ENCODE data around the gene MYO15B.

The MYO15B gene

DNA sequence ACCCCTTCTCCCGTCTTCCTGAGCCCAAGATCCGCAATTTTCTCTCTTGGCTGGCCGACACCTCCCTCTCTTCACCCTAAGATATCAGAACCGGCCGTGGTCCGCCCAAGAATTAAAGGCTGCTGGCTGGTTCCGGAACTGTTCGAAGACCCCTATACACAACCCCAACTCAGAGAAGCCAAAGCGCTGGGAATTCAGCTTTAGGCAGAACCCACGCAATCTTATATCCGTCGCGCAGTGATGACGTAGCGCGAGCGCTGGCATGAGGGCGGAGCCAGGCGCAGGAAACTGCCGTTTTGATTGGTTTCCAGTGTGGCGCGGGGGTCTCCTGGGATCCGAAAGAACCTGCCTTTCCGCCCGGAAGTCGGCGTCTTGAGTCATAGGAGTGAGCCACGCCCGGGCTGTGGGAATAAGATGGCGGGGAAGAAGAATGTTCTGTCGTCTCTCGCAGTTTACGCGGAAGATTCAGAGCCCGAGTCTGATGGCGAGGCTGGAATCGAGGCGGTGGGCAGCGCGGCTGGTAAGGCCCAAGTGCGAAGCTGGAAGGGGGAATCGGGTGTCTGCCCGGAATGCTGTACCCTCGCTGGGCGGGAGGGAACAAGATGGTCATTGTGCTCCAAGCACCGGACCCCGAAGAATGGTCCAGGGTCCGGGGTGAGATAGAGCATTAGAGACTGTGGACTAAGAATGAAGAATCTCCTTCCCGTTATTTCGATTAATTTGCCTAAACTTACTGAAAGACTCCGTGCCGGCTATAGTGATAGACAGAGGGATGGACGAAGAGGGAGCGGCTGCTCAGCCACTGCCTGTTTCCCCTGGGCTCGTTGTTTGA lies 79.6 kb downstream of the MYO15B start, which contains the start of the genes RECQL5 and SAP30BP:
Gene RECQL5 (minus strand): TSS at position 196 of the 832 bp plus-strand sequence. CDS start 597 bp downstream, outside the sequence.
Gene SAP30BP (plus strand): TSS at position 380 of the 832 bp plus-strand sequence. CDS start 35 bp downstream, at position 415.
- CTCF ChIA-PET, result interaction anchor here (1.0 to 2.2 kb wide), 6 partner anchors 8 to 85 kb away, joined by 3 to 10 read pairs (median 4); partner anchors contain the start of gene SMIM5
- Mint-ChIP-seq H3K36me3 (peaks cover 28% of the 10 kb centered on the region), H3K4me1 (peaks cover 23% of the 10 kb centered on the region), H3K27ac (peak within 1 kb of the TSS; percentile 80), H3K27me3 (no peaks in the 10 kb centered on the region), H3K9me3 (no peaks in the 10 kb centered on the region), H3K4me3 (no peak within 1 kb of the TSS)
- peak; percentile 99 for DNase-seq

DNA sequence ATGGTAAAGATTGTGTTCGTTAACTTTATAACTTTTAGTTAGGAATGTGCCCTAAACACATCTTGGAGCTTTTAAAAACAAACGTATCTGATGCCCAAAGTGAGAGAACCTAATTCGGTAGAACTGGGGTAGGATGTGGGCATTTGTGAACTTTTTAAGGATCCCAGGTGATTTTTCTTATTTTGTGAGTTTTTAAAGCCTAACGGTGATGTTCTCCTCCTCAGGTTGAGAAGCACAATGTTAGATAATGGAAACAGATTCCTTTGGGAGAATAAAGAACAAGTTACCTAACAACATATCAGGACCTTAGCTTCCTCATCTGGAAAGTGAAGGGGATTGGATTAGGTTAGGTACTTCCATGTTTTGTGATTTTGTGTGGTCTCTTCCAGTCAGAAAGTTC lies 80.2 kb downstream of the MYO15B start:
- Mint-ChIP-seq H3K27me3 (no peaks in the 10 kb centered on the region), H3K4me3 (no peak overlapping the region), H3K27ac (no peak overlapping the region), H3K36me3 (peaks cover 29% of the 10 kb centered on the region), H3K4me1 (peaks cover 23% of the 10 kb centered on the region), H3K9me3 (no peaks in the 10 kb centered on the region)
- DNase-seq, result no peak
- CTCF ChIA-PET, result interaction anchor here (1.9 to 2.2 kb wide), 2 partner anchors 35 to 82 kb away, joined by 4 to 10 read pairs; partner anchors contain the start of gene SMIM5

DNA sequence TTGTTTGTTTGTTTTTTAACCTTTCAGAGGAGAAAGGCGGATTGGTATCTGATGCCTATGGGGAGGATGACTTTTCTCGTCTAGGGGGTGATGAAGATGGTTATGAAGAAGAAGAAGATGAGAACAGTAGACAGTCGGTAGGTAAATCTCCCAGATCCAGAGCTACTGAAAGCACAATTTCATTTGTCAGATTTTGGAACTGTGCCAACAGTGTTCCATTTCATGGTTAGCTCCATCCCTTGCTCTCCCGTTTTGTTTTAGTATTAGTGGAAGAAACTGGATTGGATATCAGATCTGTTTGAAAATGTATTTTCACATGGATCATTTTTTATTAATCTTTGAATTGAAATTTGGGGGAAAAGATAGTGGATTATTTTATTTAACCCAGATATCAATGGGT lies 80.9 kb downstream of the MYO15B start:
- H3K4me3 Mint-ChIP-seq, result no peak overlapping the region
- H3K36me3 Mint-ChIP-seq, result peaks cover 31% of the 10 kb centered on the region
- no peak for DNase-seq
- no peaks in the 10 kb centered on the region for H3K9me3 Mint-ChIP-seq
- H3K4me1 Mint-ChIP-seq, result peaks cover 23% of the 10 kb centered on the region
- CTCF ChIA-PET, result interaction anchor here (0.9 to 1.9 kb wide), 2 partner anchors 80 to 81 kb away, joined by 3 to 4 read pairs; no protein-coding TSS in a partner anchor
- H3K27me3 Mint-ChIP-seq, result no peaks in the 10 kb centered on the region
- peak overlapping the region; percentile 64 for H3K27ac Mint-ChIP-seq

DNA sequence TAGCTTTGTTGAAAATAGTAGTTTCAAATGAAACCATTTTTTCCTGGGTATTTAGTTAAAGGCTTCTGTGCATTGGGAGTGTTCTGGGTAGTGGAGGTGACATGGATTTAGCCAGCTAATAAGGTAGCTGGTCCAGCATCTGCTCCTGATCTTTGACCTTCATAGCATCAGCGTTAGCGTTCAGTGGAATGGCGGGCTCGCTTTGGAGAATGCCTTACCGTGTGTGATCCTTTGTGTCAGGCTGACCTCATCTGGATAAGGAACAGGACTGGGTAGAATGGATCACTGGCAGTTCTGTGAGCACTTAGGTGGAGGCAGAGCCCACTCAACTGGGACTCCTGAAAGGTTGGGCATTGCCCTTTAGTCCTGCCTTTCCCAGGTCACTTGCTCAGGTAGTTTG lies 83.3 kb downstream of the MYO15B start:
- Mint-ChIP-seq H3K27me3 (no peaks in the 10 kb centered on the region), H3K27ac (no peak overlapping the region), H3K36me3 (peaks cover 34% of the 10 kb centered on the region), H3K4me1 (peaks cover 25% of the 10 kb centered on the region), H3K9me3 (no peaks in the 10 kb centered on the region), H3K4me3 (no peak overlapping the region)
- no peak for DNase-seq
- CTCF ChIA-PET, result interaction anchor here (0.5 to 8.2 kb wide), 6 partner anchors 19 to 354 kb away, joined by 3 to 209 read pairs (median 5); partner anchors contain the start of gene SMIM5

DNA sequence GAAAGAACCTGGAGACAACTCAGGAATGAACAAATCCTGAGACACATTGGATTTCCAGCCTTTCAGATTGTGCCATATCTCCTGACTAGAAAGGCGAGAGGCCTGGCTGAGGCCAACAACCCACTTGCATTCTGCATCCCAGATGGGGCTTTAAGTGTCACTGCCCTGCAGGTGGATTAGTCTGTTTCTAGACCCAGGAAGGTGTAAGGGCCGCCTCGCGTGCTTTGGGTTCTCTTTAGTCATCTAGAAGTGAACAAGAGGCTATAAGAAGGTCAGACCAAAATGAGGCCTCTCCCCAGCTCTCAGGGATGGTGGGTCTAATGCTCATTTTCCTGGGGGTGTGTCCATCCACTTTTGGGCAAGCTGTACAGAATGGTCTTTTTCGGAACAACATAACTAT lies 84.4 kb downstream of the MYO15B start:
- H3K9me3 Mint-ChIP-seq, result no peaks in the 10 kb centered on the region
- H3K27me3 Mint-ChIP-seq, result no peaks in the 10 kb centered on the region
- DNase-seq, result no peak
- H3K36me3 Mint-ChIP-seq, result peaks cover 37% of the 10 kb centered on the region
- H3K27ac Mint-ChIP-seq, result no peak overlapping the region
- CTCF ChIA-PET, result interaction anchor here (1.0 to 8.2 kb wide), 5 partner anchors 22 to 77 kb away, joined by 3 to 209 read pairs (median 6); partner anchors contain the start of gene SMIM5
- peaks cover 25% of the 10 kb centered on the region for H3K4me1 Mint-ChIP-seq
- no peak overlapping the region for H3K4me3 Mint-ChIP-seq

DNA sequence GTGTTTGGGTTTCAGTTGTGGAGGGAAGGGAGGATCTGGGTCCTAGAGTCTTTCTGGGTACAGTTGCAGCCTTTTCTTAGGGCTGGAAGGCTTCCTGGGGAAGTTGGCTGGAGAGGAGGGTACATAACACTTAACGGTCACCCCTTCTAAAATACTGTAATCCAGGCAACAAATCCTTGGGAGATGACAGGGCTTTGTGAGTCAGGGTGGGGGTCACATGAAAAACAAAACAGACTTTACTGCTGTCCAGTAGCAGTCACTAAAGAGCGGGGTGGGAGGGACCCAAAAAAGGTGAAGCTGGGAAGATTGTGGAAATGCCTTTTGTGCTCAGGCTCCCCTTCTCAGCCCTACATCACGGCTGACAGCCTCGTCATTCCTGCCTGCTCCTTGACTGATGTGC lies 85.9 kb downstream of the MYO15B start:
- H3K27ac Mint-ChIP-seq, result no peak overlapping the region
- CTCF ChIA-PET, result interaction anchor here (1.2 to 8.2 kb wide), 7 partner anchors 10 to 76 kb away, joined by 3 to 209 read pairs (median 10); partner anchors contain the start of gene SMIM5
- no peaks in the 10 kb centered on the region for H3K9me3 Mint-ChIP-seq
- peaks cover 20% of the 10 kb centered on the region for H3K4me1 Mint-ChIP-seq
- no peaks in the 10 kb centered on the region for H3K27me3 Mint-ChIP-seq
- no peak for DNase-seq
- H3K4me3 Mint-ChIP-seq, result no peak overlapping the region
- H3K36me3 Mint-ChIP-seq, result peaks cover 38% of the 10 kb centered on the region

Data from activated naive CD4-positive, alpha-beta T cell treated with anti-CD3 and anti-CD28 coated beads, Interleukin-2, amount 10 ng/mL, durations not matched to agents 7 days and 5 days (primary cell).